ENCODE measurements around the gene GEMIN5. TPM values are rescaled to one million over a fixed set of nuclear protein-coding genes. Genes with fewer than 3 reads are reported as not detected.

Gene GEMIN5
- total and polyA plus RNA-seq, 2 of the 8 experiments (the other 6 are each of a cell fraction or from before 2014, with no cell fraction given): 12.8 to 47.0 TPM

Other genes with a start within 250 kb of the GEMIN5 start
- gene LARP1, start 182.8 kb downstream of the GEMIN5 start, total RNA-seq (2021; fragmentation: NEBNext Ultra II Directional; extraction: Animal tissue kit (Norgen Biotek cat#: 25700)): 409 and 422 TPM in 2 replicates
- 106 and 156 TPM in 2 replicates for gene LARP1, start 182.8 kb downstream of the GEMIN5 start, polyA plus RNA-seq (2011; rRNA removed)
- gene FAXDC2, start 87.6 kb downstream of the GEMIN5 start, total RNA-seq (2021; fragmentation: NEBNext Ultra II Directional; extraction: Animal tissue kit (Norgen Biotek cat#: 25700)): 3.7 and 4.8 TPM in 2 replicates
- gene FAXDC2, start 87.6 kb downstream of the GEMIN5 start, polyA plus RNA-seq (2011; rRNA removed): 5.9 and 8.1 TPM in 2 replicates
- gene CNOT8, start 79.6 kb downstream of the GEMIN5 start, total RNA-seq (2021; fragmentation: NEBNext Ultra II Directional; extraction: Animal tissue kit (Norgen Biotek cat#: 25700)): 53.6 and 62.9 TPM in 2 replicates
- 36.4 and 37.6 TPM in 2 replicates for gene CNOT8, start 79.6 kb downstream of the GEMIN5 start, polyA plus RNA-seq (2011; rRNA removed)
- gene MRPL22, start 2.9 kb upstream of the GEMIN5 start, total RNA-seq (2021; fragmentation: NEBNext Ultra II Directional; extraction: Animal tissue kit (Norgen Biotek cat#: 25700)): 65.6 and 71.2 TPM in 2 replicates
- 46.2 and 46.8 TPM in 2 replicates for gene MRPL22, start 2.9 kb upstream of the GEMIN5 start, polyA plus RNA-seq (2011; rRNA removed)
- gene KIF4B, start 75.5 kb upstream of the GEMIN5 start, total RNA-seq (2021; fragmentation: NEBNext Ultra II Directional; extraction: Animal tissue kit (Norgen Biotek cat#: 25700)): 0.08 and 0.15 TPM in 2 replicates
- 0.02 TPM in 2 replicates for gene KIF4B, start 75.5 kb upstream of the GEMIN5 start, polyA plus RNA-seq (2011; rRNA removed)

Data from H1 (cell line).